Measurements from ENCODE around the gene TLE2. TPM values are rescaled to one million over a fixed set of nuclear protein-coding genes. Genes with fewer than 3 reads are reported as not detected.

Gene TLE2
- polyA plus RNA-seq, 2 of the 4 experiments (the other 2 are of a cell fraction): 2.1 to 2.6 TPM

GRCh38 chr19:2974342-2975041 is 54.6 kb downstream of the TLE2 start:
- Histone ChIP-seq H3K27ac (no peak overlapping the region), H3K4me3 (no peak overlapping the region), H3K4me2 (no peak overlapping the region), H3K4me1 (peaks cover 8% of the 10 kb centered on the region; the same call in 2 of the 3 replicates), H3K9me3 (no peaks in the 10 kb centered on the region)
- 78% methylated on average over 14 of the region's 14 CpGs for WGBS (ENCODE audit: missing lambda C conversion rate)
- no peak for FAIRE-seq
- CTCF ChIA-PET: interaction anchor here (0.6 to 2.4 kb wide), 7 partner anchors 8 to 131 kb away, joined by 3 to 7 read pairs (median 4); no protein-coding TSS in a partner anchor
- POLR2A ChIA-PET: no interaction called here
- DNase-seq (ENCODE audit: low read depth in 1 of 2, low spot score in 1 of 2): no peak
- TF ChIP-seq MAFK (IDR thresholded peaks at IDR 0.05; ENCODE audit: partially characterized antibody): no peak
- no peak for TF ChIP-seq CEBPB (IDR thresholded peaks at IDR 0.05)
- no peak for TF ChIP-seq ZFP36 (IDR thresholded peaks at IDR 0.05; ENCODE audit: borderline replicate concordance, partially characterized antibody)
- no peak for TF ChIP-seq KDM5A (IDR thresholded peaks at IDR 0.05)
- TF ChIP-seq SREBF2 (IDR thresholded peaks at IDR 0.05): no peak
- no peak for TF ChIP-seq ZNF302 (CRISPR knock-in tag; IDR thresholded peaks at IDR 0.05)
- TF ChIP-seq HOXB5 (CRISPR knock-in tag; IDR thresholded peaks at IDR 0.05): no peak
- TF ChIP-seq KDM1A (IDR thresholded peaks at IDR 0.05; ENCODE audit: low read depth): no peak
- no peak for TF ChIP-seq SMC3 (IDR thresholded peaks at IDR 0.05)
- TF ChIP-seq CHD2 (IDR thresholded peaks at IDR 0.05; ENCODE audit: low read length, partially characterized antibody): no peak
- TF ChIP-seq, protein P1, sequence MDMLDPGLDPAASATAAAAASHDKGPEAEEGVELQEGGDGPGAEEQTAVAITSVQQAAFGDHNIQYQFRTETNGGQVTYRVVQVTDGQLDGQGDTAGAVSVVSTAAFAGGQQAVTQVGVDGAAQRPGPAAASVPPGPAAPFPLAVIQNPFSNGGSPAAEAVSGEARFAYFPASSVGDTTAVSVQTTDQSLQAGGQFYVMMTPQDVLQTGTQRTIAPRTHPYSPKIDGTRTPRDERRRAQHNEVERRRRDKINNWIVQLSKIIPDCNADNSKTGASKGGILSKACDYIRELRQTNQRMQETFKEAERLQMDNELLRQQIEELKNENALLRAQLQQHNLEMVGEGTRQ (IDR thresholded peaks at IDR 0.05): no peak
- no peak for TF ChIP-seq ATOH8 (CRISPR knock-in tag; IDR thresholded peaks at IDR 0.05; ENCODE audit: low read depth)
- no peak for TF ChIP-seq ZSCAN20 (CRISPR knock-in tag; IDR thresholded peaks at IDR 0.05)
- no peak for TF ChIP-seq GATA3 (IDR thresholded peaks at IDR 0.05; ENCODE audit: borderline replicate concordance)
- TF ChIP-seq PHF8 (IDR thresholded peaks at IDR 0.05; ENCODE audit: borderline replicate concordance, low read depth): no peak
- ATAC-seq: no peak

DNA sequence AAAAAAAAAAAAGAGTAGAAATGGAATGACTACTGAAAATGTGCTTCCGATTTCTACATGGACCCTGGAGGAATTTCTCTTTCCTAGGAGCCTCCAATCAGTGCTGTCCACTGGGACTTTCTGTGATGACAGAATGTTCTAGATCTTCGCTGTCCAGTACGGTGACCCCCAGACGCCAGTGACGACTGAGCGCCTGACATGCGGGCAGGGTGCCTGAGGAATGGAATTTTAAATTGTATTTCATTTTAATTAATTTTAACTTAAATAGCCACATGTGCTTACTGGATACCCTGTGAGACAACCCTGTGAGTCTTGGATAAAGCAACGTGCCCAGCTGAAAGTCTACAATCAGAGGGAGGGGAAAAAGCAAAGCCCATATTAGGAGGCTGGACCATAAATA is 55.9 kb downstream of the TLE2 start:
- peaks cover 8% of the 10 kb centered on the region; the same call in 2 of the 3 replicates for H3K4me1 ChIP-seq
- no peak overlapping the region for H3K4me2 ChIP-seq
- no peaks in the 10 kb centered on the region for H3K9me3 ChIP-seq
- H3K27ac ChIP-seq: no peak overlapping the region
- POLR2A ChIA-PET: no interaction called here
- TF ChIP-seq MAZ (IDR thresholded peaks at IDR 0.05; ENCODE audit: borderline replicate concordance, low read depth, low read length): no peak
- no peak for TF ChIP-seq HDAC2 (IDR thresholded peaks at IDR 0.05)
- no peak for TF ChIP-seq SREBF2 (IDR thresholded peaks at IDR 0.05)
- TF ChIP-seq RNF2 (IDR thresholded peaks at IDR 0.05; ENCODE audit: borderline replicate concordance, low read depth): no peak
- no peak for TF ChIP-seq ATOH8 (CRISPR knock-in tag; IDR thresholded peaks at IDR 0.05; ENCODE audit: low read depth)
- no peak for TF ChIP-seq ZSCAN20 (CRISPR knock-in tag; IDR thresholded peaks at IDR 0.05)
- no peak for TF ChIP-seq HOXB5 (CRISPR knock-in tag; IDR thresholded peaks at IDR 0.05)
- no peak for TF ChIP-seq CEBPB (IDR thresholded peaks at IDR 0.05)
- TF ChIP-seq HOXB13 (CRISPR knock-in tag; IDR thresholded peaks at IDR 0.05; ENCODE audit: low read depth): no peak
- TF ChIP-seq, protein P2, sequence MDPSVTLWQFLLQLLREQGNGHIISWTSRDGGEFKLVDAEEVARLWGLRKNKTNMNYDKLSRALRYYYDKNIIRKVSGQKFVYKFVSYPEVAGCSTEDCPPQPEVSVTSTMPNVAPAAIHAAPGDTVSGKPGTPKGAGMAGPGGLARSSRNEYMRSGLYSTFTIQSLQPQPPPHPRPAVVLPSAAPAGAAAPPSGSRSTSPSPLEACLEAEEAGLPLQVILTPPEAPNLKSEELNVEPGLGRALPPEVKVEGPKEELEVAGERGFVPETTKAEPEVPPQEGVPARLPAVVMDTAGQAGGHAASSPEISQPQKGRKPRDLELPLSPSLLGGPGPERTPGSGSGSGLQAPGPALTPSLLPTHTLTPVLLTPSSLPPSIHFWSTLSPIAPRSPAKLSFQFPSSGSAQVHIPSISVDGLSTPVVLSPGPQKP (IDR thresholded peaks at IDR 0.05; ENCODE audit: low read depth, low read length): no peak
- no peak for TF ChIP-seq TFCP2L1 (CRISPR knock-in tag; IDR thresholded peaks at IDR 0.05)
- no peak for TF ChIP-seq CHD2 (IDR thresholded peaks at IDR 0.05; ENCODE audit: low read length, partially characterized antibody)
- TF ChIP-seq NFE2L2 (conservative IDR thresholded peaks at IDR 0.05; ENCODE audit: low read length): no peak
- TF ChIP-seq HOXA7 (CRISPR knock-in tag; IDR thresholded peaks at IDR 0.05): no peak
- TF ChIP-seq ZFP36 (IDR thresholded peaks at IDR 0.05; ENCODE audit: borderline replicate concordance, partially characterized antibody): no peak
- TF ChIP-seq RFX5 (IDR thresholded peaks at IDR 0.05): no peak
- FAIRE-seq (no peak), ATAC-seq (no peak), DNase-seq (ENCODE audit: low read depth in 1 of 2, low spot score in 1 of 2) (no peak)
- CTCF ChIA-PET: interaction anchor here (0.8 to 2.4 kb wide), 6 partner anchors 10 to 132 kb away, joined by 3 to 7 read pairs (median 4); no protein-coding TSS in a partner anchor
- WGBS (ENCODE audit: missing lambda C conversion rate): 89% methylated on average over 8 of the region's 8 CpGs
- H3K4me3 ChIP-seq: no peak overlapping the region

Measured in A549 (cell line).